ENCODE measurements around the gene PRKAG2.

Gene PRKAG2

DNA sequence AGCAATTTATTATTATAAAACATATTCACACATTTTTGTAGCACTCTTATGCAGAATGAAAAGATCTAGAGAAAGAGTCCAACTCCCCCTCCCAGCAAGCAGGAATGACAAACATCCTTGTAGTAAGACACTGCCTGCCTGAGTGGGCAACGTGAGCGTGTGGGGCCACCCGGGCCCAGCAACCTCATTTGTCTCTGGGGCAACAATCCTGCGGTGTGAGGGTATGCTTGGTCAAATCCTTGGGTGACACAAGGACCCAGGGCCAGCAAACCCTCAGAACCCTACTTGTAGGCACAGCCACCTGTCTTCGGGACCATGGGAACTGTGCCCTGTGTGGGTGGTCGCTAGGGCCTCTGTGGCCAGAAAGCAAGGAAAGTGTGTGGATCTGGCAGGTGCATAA lies 367.9 kb downstream of the PRKAG2 start:
- no peak for DNase-seq (ENCODE audit: low read depth)
- TF ChIP-seq CTCF (IDR thresholded peaks at IDR 0.05; ENCODE audit: insufficient read depth, low read depth, low read length, missing control alignments): no peak
- no peak overlapping the region for H3K4me3 ChIP-seq (ENCODE audit: low read length)

GRCh38 chr7:151507806-151508205 lies 369.1 kb downstream of the PRKAG2 start:
- H3K4me3 ChIP-seq (ENCODE audit: low read length): no peak overlapping the region
- no peak for TF ChIP-seq CTCF (IDR thresholded peaks at IDR 0.05; ENCODE audit: insufficient read depth, low read depth, low read length, missing control alignments)
- no peak for DNase-seq (ENCODE audit: low read depth)

- TF ChIP-seq CTCF (IDR thresholded peaks at IDR 0.05; ENCODE audit: insufficient read depth, low read depth, low read length, missing control alignments): no peak
- H3K4me3 ChIP-seq (ENCODE audit: low read length): no peak overlapping the region
- DNase-seq (ENCODE audit: low read depth): peak; percentile 47
These were observed 370.0 kb downstream of the PRKAG2 start for GRCh38 chr7:151506901-151507382.
